Keratinocyte (primary cell): ENCODE measurements around the gene SCUBE1. TPM values are rescaled to one million over a fixed set of nuclear protein-coding genes. Genes with fewer than 3 reads are reported as not detected.

Source experiments
- DNase-seq: peaks from one replicate; pipeline ENCODE4 v3.0.0-alpha.2; 2011; ENCODE audit warnings: low read depth, missing footprints, low spot score
- FAIRE-seq: peaks from 2 replicates; lab custom pipeline; 2011; peaks lifted over from hg19 to GRCh38; lab: Jason Lieb, UNC
- H2AFZ ChIP-seq: 2 replicates; pipeline ENCODE4 v1.6.0; 2012; ENCODE audit warnings: low read length, control low read depth, inconsistent platforms; ENCODE audit not compliant: control insufficient read depth
- H3K27ac ChIP-seq: 2 replicates; pipeline ENCODE4 v1.5.1; 2011; ENCODE audit warnings: low read length; ENCODE audit not compliant: control insufficient read depth, insufficient read depth
- H3K27me3 ChIP-seq: 3 replicates; pipeline ENCODE4 v1.6.0; 2011; ENCODE audit warnings: low read length; ENCODE audit not compliant: control insufficient read depth, insufficient read depth; ENCODE audit errors: extremely low read depth
- H3K36me3 ChIP-seq, 2 experiments: 2 replicates in 1 of 2; 3 replicates in 1 of 2; pipeline ENCODE4 v1.5.1; 2011; ENCODE audit warnings: low read length in 2 of 2, mild to moderate bottlenecking in 1 of 2; ENCODE audit not compliant: control insufficient read depth in 2 of 2, insufficient read depth in 2 of 2; ENCODE audit errors: extremely low read depth in 1 of 2
- H3K4me1 ChIP-seq: 3 replicates; pipeline ENCODE4 v1.5.1; 2011; ENCODE audit warnings: low read length; ENCODE audit not compliant: control insufficient read depth, insufficient read depth; ENCODE audit errors: extremely low read depth
- H3K4me2 ChIP-seq: 3 replicates; pipeline ENCODE4 v1.6.0; 2011; ENCODE audit warnings: low read depth, low read length; ENCODE audit not compliant: control insufficient read depth, insufficient read depth; ENCODE audit errors: extremely low read depth
- H3K4me3 ChIP-seq, 3 experiments: fragments of 200-600 bp in 1 of 3; sonication (generic) in 1 of 3; 2 replicates in 2 of 3; 3 replicates in 1 of 3; pipeline ENCODE4 v1.5.1; 2011 to 2016; ENCODE audit warnings: low read length in 3 of 3, mild to moderate bottlenecking in 3 of 3, control low read depth in 2 of 3, inconsistent platforms in 1 of 3, low read depth in 1 of 3, mixed read lengths in 1 of 3, mixed run types in 1 of 3, moderate library complexity in 1 of 3; ENCODE audit not compliant: control insufficient read depth in 2 of 3, insufficient read depth in 2 of 3; ENCODE audit errors: extremely low read depth in 1 of 3
- H3K79me2 ChIP-seq: 2 replicates; pipeline ENCODE4 v1.6.0; 2012; ENCODE audit warnings: low read length; ENCODE audit not compliant: control insufficient read depth, insufficient read depth
- H3K9ac ChIP-seq: 3 replicates; pipeline ENCODE4 v1.6.0; 2011; ENCODE audit warnings: low read length; ENCODE audit not compliant: control insufficient read depth, insufficient read depth; ENCODE audit errors: extremely low read depth
- H3K9me1 ChIP-seq: 3 replicates; pipeline ENCODE4 v1.6.0; 2011; ENCODE audit warnings: low read length; ENCODE audit not compliant: control insufficient read depth, insufficient read depth; ENCODE audit errors: extremely low read depth
- H3K9me3 ChIP-seq: 2 replicates; pipeline ENCODE4 v1.5.1; 2012; ENCODE audit warnings: low read depth, low read length; ENCODE audit not compliant: control insufficient read depth
- H4K20me1 ChIP-seq: 3 replicates; pipeline ENCODE4 v1.6.0; 2011; ENCODE audit warnings: low read length; ENCODE audit not compliant: control insufficient read depth, insufficient read depth; ENCODE audit errors: extremely low read depth
- EZH2 ChIP-seq: IDR thresholded peaks from one replicate; pipeline ENCODE4 v1.6.1; 2012; ENCODE audit warnings: inconsistent platforms, mild to moderate bottlenecking, low read length, moderate library complexity
- dilution Hi-C: fragments of 300-500 bp; cut with MboI; formaldehyde crosslinking; loops from one replicate; pipeline ENCODE4 v1.7.0; 2020; ENCODE audit warnings: low sequenced_read_pairs; ENCODE audit not compliant: extremely low pct_ligation_motif_present
- polyA plus RNA-seq, 5 experiments: library from polyadenylated mRNA; depleted of rRNA in 3 of 5; stranded (reverse) in 3 of 5; stranded (forward) in 1 of 5; unstranded in 1 of 5; fragments of >200 nt; gene quantifications; 1 replicate in 1 of 5; 2 replicates in 3 of 5; 3 replicates in 1 of 5; pipeline versions ENCODE4 v1.2.1 to v1.2.3, GENCODE V29; 2011 to 2012; ENCODE audit warnings: missing spikeins in 2 of 5, low read depth in 1 of 5, low replicate concordance in 1 of 5
- TF ChIP-seq, protein P1 (sequence below), 3 experiments: IDR thresholded peaks in 1 of 3; conservative IDR thresholded peaks in 1 of 3; optimal IDR thresholded peaks in 1 of 3; 2 replicates in 2 of 3; 3 replicates in 1 of 3; pipeline versions ENCODE3 to v1.5.1; 2011; ENCODE audit warnings: low read length in 3 of 3, mild to moderate bottlenecking in 3 of 3, moderate library complexity in 2 of 3, control low read depth in 1 of 3, inconsistent platforms in 1 of 3; ENCODE audit not compliant: insufficient read depth in 2 of 3; ENCODE audit errors: extremely low read depth in 1 of 3

The SCUBE1 gene
- polyA plus RNA-seq, 1 donor (not counting 4 experiments of a cell fraction or from before 2014, with no cell fraction given) = not detected

DNA sequence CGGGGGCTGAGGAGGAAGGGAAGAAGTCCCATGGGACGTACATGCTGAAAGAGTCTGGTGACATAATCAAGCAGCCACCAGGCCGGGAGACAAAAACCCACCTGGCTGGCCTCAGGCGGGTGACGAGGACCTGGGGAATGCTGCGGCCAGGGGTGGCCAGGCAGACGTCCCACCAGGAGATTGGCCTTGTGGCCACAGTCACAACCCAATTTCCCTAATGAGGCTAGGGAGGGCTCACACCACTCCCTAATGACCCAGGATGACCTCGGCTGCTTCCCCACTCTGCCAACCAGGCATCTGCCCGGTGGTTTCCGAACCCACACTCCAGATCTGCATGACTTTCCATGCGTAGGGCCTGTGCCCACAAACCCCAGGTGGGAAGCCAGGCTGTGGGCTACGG is 66.9 kb downstream of the SCUBE1 start:
- DNase-seq (no peak), FAIRE-seq (no peak)
- peaks cover 3% of the 10 kb centered on the region for H3K27me3 ChIP-seq
- no peaks in the 10 kb centered on the region for H3K79me2 ChIP-seq
- no peak overlapping the region for H3K4me2 ChIP-seq
- H3K9me3 ChIP-seq = no peaks in the 10 kb centered on the region
- H3K36me3 ChIP-seq = no peaks in the 10 kb centered on the region
- H3K9me1 ChIP-seq = no peaks in the 10 kb centered on the region
- no peak overlapping the region for H3K27ac ChIP-seq
- H3K9ac ChIP-seq = no peak overlapping the region
- H3K4me3 ChIP-seq = no peak overlapping the region
- dilution Hi-C loops = no loop called here
- no peak overlapping the region for H2AFZ ChIP-seq
- no peaks in the 10 kb centered on the region for H4K20me1 ChIP-seq
- H3K4me1 ChIP-seq = no peaks in the 10 kb centered on the region
- TF ChIP-seq EZH2 = no peak
- TF ChIP-seq, protein P1, sequence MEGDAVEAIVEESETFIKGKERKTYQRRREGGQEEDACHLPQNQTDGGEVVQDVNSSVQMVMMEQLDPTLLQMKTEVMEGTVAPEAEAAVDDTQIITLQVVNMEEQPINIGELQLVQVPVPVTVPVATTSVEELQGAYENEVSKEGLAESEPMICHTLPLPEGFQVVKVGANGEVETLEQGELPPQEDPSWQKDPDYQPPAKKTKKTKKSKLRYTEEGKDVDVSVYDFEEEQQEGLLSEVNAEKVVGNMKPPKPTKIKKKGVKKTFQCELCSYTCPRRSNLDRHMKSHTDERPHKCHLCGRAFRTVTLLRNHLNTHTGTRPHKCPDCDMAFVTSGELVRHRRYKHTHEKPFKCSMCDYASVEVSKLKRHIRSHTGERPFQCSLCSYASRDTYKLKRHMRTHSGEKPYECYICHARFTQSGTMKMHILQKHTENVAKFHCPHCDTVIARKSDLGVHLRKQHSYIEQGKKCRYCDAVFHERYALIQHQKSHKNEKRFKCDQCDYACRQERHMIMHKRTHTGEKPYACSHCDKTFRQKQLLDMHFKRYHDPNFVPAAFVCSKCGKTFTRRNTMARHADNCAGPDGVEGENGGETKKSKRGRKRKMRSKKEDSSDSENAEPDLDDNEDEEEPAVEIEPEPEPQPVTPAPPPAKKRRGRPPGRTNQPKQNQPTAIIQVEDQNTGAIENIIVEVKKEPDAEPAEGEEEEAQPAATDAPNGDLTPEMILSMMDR (optimal IDR thresholded peaks at IDR 0.05 in 1 of 3, IDR thresholded peaks at IDR 0.05 in 1 of 3, conservative IDR thresholded peaks at IDR 0.05 in 1 of 3; ENCODE audit: extremely low read depth in 1 of 3, insufficient read depth in 2 of 3, low read length in 3 of 3) = no peak

DNA sequence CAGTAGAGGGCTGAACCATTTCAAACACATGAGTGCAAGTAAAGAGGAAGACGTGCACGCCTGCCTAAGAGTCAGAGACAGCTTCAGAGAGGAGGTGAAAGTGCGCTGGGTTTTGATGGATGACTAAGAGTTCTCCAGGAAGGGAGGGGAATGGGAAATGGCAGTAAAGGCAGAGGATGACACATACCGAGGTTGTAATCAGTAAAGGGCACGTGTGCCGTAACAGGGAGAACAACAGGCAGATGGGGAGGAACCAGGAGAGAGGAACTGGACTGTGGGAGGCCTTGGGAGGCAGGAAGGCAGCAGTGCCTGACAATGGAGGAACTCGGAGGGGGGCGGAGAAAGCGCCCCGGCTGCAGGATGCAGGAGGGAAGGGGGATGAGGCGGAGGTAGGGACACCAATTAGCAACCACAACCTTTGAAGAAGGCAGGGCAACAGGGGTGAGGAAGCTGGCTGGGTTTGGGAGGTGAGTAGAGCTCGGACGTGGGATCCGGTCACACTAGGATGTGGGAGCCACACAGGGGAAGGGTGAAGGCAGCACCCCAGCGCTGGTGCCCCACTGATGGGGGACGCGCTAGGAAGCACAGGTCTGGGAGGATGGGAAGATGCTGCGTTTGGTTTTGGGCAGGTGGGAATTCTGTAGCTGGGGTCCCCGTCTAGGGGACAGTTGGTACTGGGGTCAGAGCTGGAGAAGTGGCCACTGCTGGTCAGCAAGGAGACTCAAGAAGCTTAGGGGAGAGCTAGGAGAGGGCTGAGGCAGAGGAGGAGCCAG is 67.4 kb downstream of the SCUBE1 start:
- no peak for FAIRE-seq
- no peak for DNase-seq
- H4K20me1 ChIP-seq = no peaks in the 10 kb centered on the region
- H3K27ac ChIP-seq = no peak overlapping the region
- no peaks in the 10 kb centered on the region for H3K4me1 ChIP-seq
- H2AFZ ChIP-seq = no peak overlapping the region
- TF ChIP-seq EZH2 = no peak
- TF ChIP-seq, protein P1 (optimal IDR thresholded peaks at IDR 0.05 in 1 of 3, IDR thresholded peaks at IDR 0.05 in 1 of 3, conservative IDR thresholded peaks at IDR 0.05 in 1 of 3; ENCODE audit: extremely low read depth in 1 of 3, insufficient read depth in 2 of 3, low read length in 3 of 3) = no peak
- H3K36me3 ChIP-seq = no peaks in the 10 kb centered on the region
- dilution Hi-C loops = no loop called here
- no peak overlapping the region for H3K4me2 ChIP-seq
- H3K79me2 ChIP-seq = no peaks in the 10 kb centered on the region
- no peak overlapping the region for H3K9ac ChIP-seq
- H3K27me3 ChIP-seq = peaks cover 5% of the 10 kb centered on the region
- no peaks in the 10 kb centered on the region for H3K9me3 ChIP-seq
- H3K4me3 ChIP-seq = no peak overlapping the region
- no peaks in the 10 kb centered on the region for H3K9me1 ChIP-seq
